Loucy (cell line): ENCODE measurements around the gene BTNL3.

Experiments
- H2AFZ ChIP-seq: fragments of 200-600 bp; sonication (generic); 2 replicates; pipeline ENCODE4 v1.6.0; 2016; ENCODE audit warnings: antibody characterized with exemption, mild to moderate bottlenecking, low read length, moderate library complexity
- H3F3A ChIP-seq: fragments of 200-600 bp; 2 replicates; pipeline ENCODE4 v1.6.0; 2016; ENCODE audit warnings: antibody characterized with exemption, low read depth, mild to moderate bottlenecking
- H3K27me3 ChIP-seq: fragments of 200-600 bp; sonication (generic); 2 replicates; pipeline ENCODE4 v1.6.1; 2014; ENCODE audit warnings: low read length, mild to moderate bottlenecking; ENCODE audit not compliant: insufficient read depth, poor library complexity, severe bottlenecking
- H3K36me3 ChIP-seq: fragments of 200-600 bp; sonication (generic); 2 replicates; pipeline ENCODE4 v1.6.1; 2016; ENCODE audit warnings: low read length; ENCODE audit not compliant: insufficient read depth
- H3K4me1 ChIP-seq: fragments of 200-600 bp; sonication (generic); 2 replicates; pipeline ENCODE4 v1.5.1; 2014; ENCODE audit warnings: low read length, mild to moderate bottlenecking; ENCODE audit not compliant: insufficient read depth, poor library complexity, severe bottlenecking
- H3K4me2 ChIP-seq: fragments of 200-600 bp; sonication (generic); 2 replicates; pipeline ENCODE4 v1.6.0; 2014; ENCODE audit warnings: antibody characterized with exemption, low read length, low read depth, mild to moderate bottlenecking; ENCODE audit not compliant: poor library complexity, severe bottlenecking
- H3K4me3 ChIP-seq: fragments of 200-600 bp; sonication (generic); 2 replicates; pipeline ENCODE4 v1.5.1; 2014; ENCODE audit warnings: low read length, mild to moderate bottlenecking, mixed read lengths; ENCODE audit not compliant: poor library complexity, severe bottlenecking
- H3K79me2 ChIP-seq: fragments of 200-600 bp; sonication (generic); 2 replicates; pipeline ENCODE4 v1.6.1; 2014; ENCODE audit warnings: low read length; ENCODE audit not compliant: insufficient read depth
- H3K9ac ChIP-seq: fragments of 200-600 bp; sonication (generic); 2 replicates; pipeline ENCODE4 v1.6.0; 2014; ENCODE audit warnings: mild to moderate bottlenecking, low read depth, low read length, moderate library complexity; ENCODE audit not compliant: poor library complexity, severe bottlenecking
- H3K9me2 ChIP-seq: fragments of 200-600 bp; sonication (generic); replicated peaks from 2 replicates; pipeline ENCODE4 v1.6.1; 2016; ENCODE audit warnings: low read depth, low read length, mixed read lengths
- H3K9me3 ChIP-seq: fragments of 200-600 bp; sonication (generic); 2 replicates; pipeline ENCODE4 v1.6.1; 2014; ENCODE audit warnings: mild to moderate bottlenecking, antibody characterized with exemption, low read length, low read depth; ENCODE audit not compliant: insufficient read depth
- H4K20me1 ChIP-seq: fragments of 200-600 bp; sonication (generic); 2 replicates; pipeline ENCODE4 v1.6.0; 2014; ENCODE audit warnings: antibody characterized with exemption, low read length, mild to moderate bottlenecking; ENCODE audit not compliant: insufficient read depth, poor library complexity, severe bottlenecking
- CTCF ChIP-seq: fragments of 200-600 bp; sonication (generic); conservative IDR thresholded peaks from 2 replicates; pipeline ENCODE4 v1.5.1; 2014; ENCODE audit warnings: mild to moderate bottlenecking, antibody characterized with exemption, low read length
- EZH2phosphoT487 ChIP-seq: fragments of 200-600 bp; IDR thresholded peaks from 2 replicates; pipeline ENCODE4 v1.6.1; 2018; ENCODE audit warnings: antibody characterized with exemption, mild to moderate bottlenecking, moderate library complexity, borderline replicate concordance

The BTNL3 gene

GRCh38 chr5:181051841-181052671 is 63.4 kb downstream of the BTNL3 start:
- Histone ChIP-seq H3K9me2 (no peaks in the 10 kb centered on the region), H3K9me3 (no peaks in the 10 kb centered on the region), H3K27me3 (no peaks in the 10 kb centered on the region), H3K4me3 (no peak overlapping the region), H4K20me1 (no peaks in the 10 kb centered on the region), H3K4me2 (no peak overlapping the region), H2AFZ (no peak overlapping the region), H3F3A (no peaks in the 10 kb centered on the region), H3K36me3 (no peaks in the 10 kb centered on the region), H3K9ac (no peak overlapping the region), H3K79me2 (no peaks in the 10 kb centered on the region), H3K4me1 (peaks cover 3% of the 10 kb centered on the region)
- TF ChIP-seq CTCF (no peak), EZH2phosphoT487 (no peak)

- no peak overlapping the region for H3K9ac ChIP-seq
These were observed 64.2 kb downstream of the BTNL3 start for GRCh38 chr5:181052672-181053487.

More at GRCh38 chr5:181052672-181053487, 64.2 kb downstream of the BTNL3 start:
- TF ChIP-seq EZH2phosphoT487 = no peak
- TF ChIP-seq CTCF = no peak
- no peaks in the 10 kb centered on the region for H3F3A ChIP-seq
- no peak overlapping the region for H3K4me2 ChIP-seq
- no peaks in the 10 kb centered on the region for H3K9me3 ChIP-seq
- H3K36me3 ChIP-seq = no peaks in the 10 kb centered on the region
- no peak overlapping the region for H3K4me3 ChIP-seq
- H3K79me2 ChIP-seq = no peaks in the 10 kb centered on the region
- no peaks in the 10 kb centered on the region for H3K9me2 ChIP-seq
- H4K20me1 ChIP-seq = no peaks in the 10 kb centered on the region
- H2AFZ ChIP-seq = no peak overlapping the region
- H3K27me3 ChIP-seq = no peaks in the 10 kb centered on the region
- peaks cover 3% of the 10 kb centered on the region for H3K4me1 ChIP-seq
